Panc1 (cell line): Measurements from ENCODE around the gene TEAD4. TPM values are rescaled to one million over a fixed set of nuclear protein-coding genes. Genes with fewer than 3 reads are reported as not detected.

Experiments
- ATAC-seq: fragments of 200-7000 bp; cut with Tn5 transposase; 2 replicates; pipeline ENCODE4 v1.9.1; 2020; ENCODE audit warnings: mild to moderate bottlenecking, moderate library complexity
- BruUV-seq: library from RNA; stranded (reverse); fragments of 400-500 nt; replicated peaks from 2 replicates; lab custom pipeline; 2021; lab: Mats Ljungman, UMichigan
- CTCF ChIA-PET: fragments of 300-600 bp; sonication (Branson Sonifier 250); formaldehyde crosslinking; loops from one replicate; lab custom pipeline; 2022; ENCODE audit warnings: antibody characterized with exemption; lab: Charles Lee
- POLR2A ChIA-PET: fragments of 300-600 bp; sonication (Branson Sonifier 250); formaldehyde crosslinking; loops from one replicate; lab custom pipeline; 2022; ENCODE audit warnings: antibody characterized with exemption; lab: Charles Lee
- DNase-seq: peaks from one replicate; pipeline ENCODE4 v3.0.0-alpha.2; 2010; ENCODE audit warnings: low read depth, low spot score
- H3K27ac ChIP-seq: 2 replicates; pipeline ENCODE4 v1.5.1; 2011; ENCODE audit warnings: mild to moderate bottlenecking, low read length, inconsistent platforms
- H3K27me3 ChIP-seq: fragments of 200-500 bp; sonication (Bioruptor generic); 2 replicates; pipeline ENCODE4 v1.6.0; 2014; ENCODE audit warnings: low read length, inconsistent platforms; ENCODE audit not compliant: control insufficient read depth, insufficient read depth
- H3K36me3 ChIP-seq: fragments of 200-500 bp; sonication (Bioruptor generic); 2 replicates; pipeline ENCODE4 v1.5.1; 2014; ENCODE audit warnings: inconsistent platforms, mild to moderate bottlenecking, low read length, moderate library complexity; ENCODE audit not compliant: control insufficient read depth, insufficient read depth
- H3K4me1 ChIP-seq: 2 replicates; pipeline ENCODE4 v1.5.1; 2011; ENCODE audit warnings: inconsistent platforms, mild to moderate bottlenecking, low read length, moderate library complexity; ENCODE audit not compliant: control insufficient read depth, insufficient read depth
- H3K4me3 ChIP-seq, 2 experiments: 2 replicates each; pipeline ENCODE4 v1.5.1; 2011 to 2012; ENCODE audit warnings: low read depth in 2 of 2, low read length in 2 of 2, mild to moderate bottlenecking in 2 of 2, inconsistent platforms in 1 of 2, moderate library complexity in 1 of 2
- H3K9me3 ChIP-seq: fragments of 200-500 bp; sonication (Bioruptor generic); 2 replicates; pipeline ENCODE4 v1.5.1; 2014; ENCODE audit warnings: low read depth, mild to moderate bottlenecking, inconsistent platforms, low read length, moderate library complexity; ENCODE audit not compliant: control insufficient read depth, insufficient read depth
- CTCF ChIP-seq: fragments of 450-650 bp; IDR thresholded peaks from 2 replicates; pipeline ENCODE4 v1.5.1; 2017; ENCODE audit warnings: mild to moderate bottlenecking
- POLR2AphosphoS5 ChIP-seq: IDR thresholded peaks from 2 replicates; pipeline ENCODE4 v1.6.1; 2012; ENCODE audit warnings: mild to moderate bottlenecking, low read depth, low read length, moderate library complexity
- SIN3A ChIP-seq: IDR thresholded peaks from 2 replicates; pipeline ENCODE4 v1.6.1; 2012; ENCODE audit warnings: low read depth, mild to moderate bottlenecking, low read length, moderate library complexity, borderline replicate concordance; ENCODE audit not compliant: insufficient read depth
- TCF7L2 ChIP-seq: IDR thresholded peaks from 2 replicates; pipeline ENCODE4 v1.6.1; 2011; ENCODE audit warnings: mild to moderate bottlenecking, low read depth, low read length, inconsistent platforms
- in situ Hi-C: cut with HindIII; loops from 2 replicates; pipeline ENCODE4 v1.10.0; 2016; ENCODE audit warnings: low sequenced_read_pairs, low pct_unique_long_range_greater_than_20kb
- intact Hi-C: fragments of 100-400 bp; cut with micrococcal nuclease; formaldehyde crosslinking; loops from one replicate; pipeline ENCODE4 v1.10.0; 2022; ENCODE audit not compliant: unreplicated experiment
- total RNA-seq: library from RNA; stranded (reverse); gene quantifications from one replicate; pipeline ENCODE4 v1.2.1, GENCODE V29; 2021; ENCODE audit not compliant: unreplicated experiment
- TF ChIP-seq, protein P1 (sequence below), 2 experiments: IDR thresholded peaks; 2 replicates each; pipeline ENCODE4 v1.6.1; 2011 to 2012; ENCODE audit warnings: low read depth in 2 of 2, control low read depth in 1 of 2, low read length in 1 of 2, mild to moderate bottlenecking in 1 of 2, moderate library complexity in 1 of 2; ENCODE audit not compliant: insufficient read depth in 1 of 2

Gene TEAD4
- total RNA-seq, 1 experiment from 2014 or later: 47.6 TPM

- no peak for TF ChIP-seq TCF7L2
These were observed 41.5 kb downstream of the TEAD4 start (continued) for GRCh38 chr12:3000548-3001275.

DNA sequence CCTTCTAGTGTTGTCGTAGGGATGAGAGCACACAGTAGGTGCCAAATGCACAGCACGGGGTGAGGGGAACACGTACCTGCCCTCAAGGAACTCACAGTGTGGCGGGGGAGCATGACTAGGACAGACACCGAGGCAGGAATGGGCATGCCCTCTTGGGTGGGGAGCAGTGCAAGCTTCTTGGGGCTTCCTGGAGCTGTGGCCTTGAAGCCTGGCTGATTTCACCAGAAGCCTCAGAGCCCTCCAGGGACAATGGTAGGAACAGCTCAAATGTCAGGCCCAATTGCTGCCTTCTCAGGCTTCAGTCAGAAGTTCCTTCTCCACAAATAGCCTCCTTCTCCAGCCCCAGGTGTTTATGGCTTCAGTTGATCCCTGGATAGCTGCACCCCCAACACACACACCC, 43.4 kb downstream of the TEAD4 start:
- no peaks in the 10 kb centered on the region for H3K9me3 ChIP-seq
- ChIA-PET CTCF (no interaction called here), POLR2A (no interaction called here)
- H3K27ac ChIP-seq: no peak overlapping the region
- no peak for DNase-seq
- H3K4me3 ChIP-seq: no peak overlapping the region
- TF ChIP-seq CTCF: no peak
- TF ChIP-seq, protein P1, sequence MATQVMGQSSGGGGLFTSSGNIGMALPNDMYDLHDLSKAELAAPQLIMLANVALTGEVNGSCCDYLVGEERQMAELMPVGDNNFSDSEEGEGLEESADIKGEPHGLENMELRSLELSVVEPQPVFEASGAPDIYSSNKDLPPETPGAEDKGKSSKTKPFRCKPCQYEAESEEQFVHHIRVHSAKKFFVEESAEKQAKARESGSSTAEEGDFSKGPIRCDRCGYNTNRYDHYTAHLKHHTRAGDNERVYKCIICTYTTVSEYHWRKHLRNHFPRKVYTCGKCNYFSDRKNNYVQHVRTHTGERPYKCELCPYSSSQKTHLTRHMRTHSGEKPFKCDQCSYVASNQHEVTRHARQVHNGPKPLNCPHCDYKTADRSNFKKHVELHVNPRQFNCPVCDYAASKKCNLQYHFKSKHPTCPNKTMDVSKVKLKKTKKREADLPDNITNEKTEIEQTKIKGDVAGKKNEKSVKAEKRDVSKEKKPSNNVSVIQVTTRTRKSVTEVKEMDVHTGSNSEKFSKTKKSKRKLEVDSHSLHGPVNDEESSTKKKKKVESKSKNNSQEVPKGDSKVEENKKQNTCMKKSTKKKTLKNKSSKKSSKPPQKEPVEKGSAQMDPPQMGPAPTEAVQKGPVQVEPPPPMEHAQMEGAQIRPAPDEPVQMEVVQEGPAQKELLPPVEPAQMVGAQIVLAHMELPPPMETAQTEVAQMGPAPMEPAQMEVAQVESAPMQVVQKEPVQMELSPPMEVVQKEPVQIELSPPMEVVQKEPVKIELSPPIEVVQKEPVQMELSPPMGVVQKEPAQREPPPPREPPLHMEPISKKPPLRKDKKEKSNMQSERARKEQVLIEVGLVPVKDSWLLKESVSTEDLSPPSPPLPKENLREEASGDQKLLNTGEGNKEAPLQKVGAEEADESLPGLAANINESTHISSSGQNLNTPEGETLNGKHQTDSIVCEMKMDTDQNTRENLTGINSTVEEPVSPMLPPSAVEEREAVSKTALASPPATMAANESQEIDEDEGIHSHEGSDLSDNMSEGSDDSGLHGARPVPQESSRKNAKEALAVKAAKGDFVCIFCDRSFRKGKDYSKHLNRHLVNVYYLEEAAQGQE (IDR thresholded peaks at IDR 0.05; ENCODE audit: insufficient read depth in 1 of 2, low read depth in 2 of 2, low read length in 1 of 2): no peak
- TF ChIP-seq TCF7L2: no peak
- TF ChIP-seq SIN3A: no peak
- TF ChIP-seq POLR2AphosphoS5: no peak
- in situ Hi-C loops: no loop called here
- no peaks in the 10 kb centered on the region for H3K27me3 ChIP-seq
- no peak for ATAC-seq
- no peaks in the 10 kb centered on the region for H3K4me1 ChIP-seq
- intact Hi-C loops: no loop called here
- no peaks in the 10 kb centered on the region; the same call in 1 of the 2 replicates for H3K36me3 ChIP-seq
- no TSS peak for BruUV-seq

- ATAC-seq (peak; percentile 66), DNase-seq (no peak)
- intact Hi-C loops (no loop called here), in situ Hi-C loops (no loop called here)
- H3K9me3 ChIP-seq: no peaks in the 10 kb centered on the region
- no peak overlapping the region for H3K4me3 ChIP-seq
- ChIA-PET POLR2A (no interaction called here), CTCF (no interaction called here)
- no peaks in the 10 kb centered on the region; the same call in 1 of the 2 replicates for H3K36me3 ChIP-seq
- no TSS peak for BruUV-seq
- no peak for TF ChIP-seq SIN3A
- H3K4me1 ChIP-seq: no peaks in the 10 kb centered on the region
- H3K27ac ChIP-seq: no peak overlapping the region
- H3K27me3 ChIP-seq: no peaks in the 10 kb centered on the region
These were observed 44.3 kb downstream of the TEAD4 start for GRCh38 chr12:3003357-3003992.
